HG03108 (cell line): ENCODE measurements around the gene ANXA2.

Source experiments
- ATAC-seq: cut with Tn5 transposase; IDR thresholded peaks from one replicate; pipeline ENCODE4 v1.9.1; 2021; ENCODE audit warnings: moderate library complexity; ENCODE audit not compliant: unreplicated experiment

The ANXA2 gene

DNA sequence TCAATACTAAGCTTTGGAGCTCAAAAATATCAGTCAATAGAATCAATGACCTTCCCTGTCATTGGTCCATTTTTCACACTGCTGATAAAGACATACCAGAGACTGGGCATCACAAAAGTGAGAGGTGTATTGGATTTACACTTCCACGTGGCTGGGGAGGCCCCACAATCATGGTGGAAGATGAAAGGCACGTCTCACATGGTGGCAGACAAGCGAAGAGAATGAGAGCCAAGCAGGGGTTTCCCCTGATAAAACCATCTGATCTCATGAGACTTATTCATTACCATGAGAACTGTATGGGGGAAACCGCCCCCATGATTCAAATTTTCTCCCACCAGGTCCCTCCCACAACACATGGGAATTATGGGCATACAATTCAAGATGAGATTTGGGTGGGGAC is 81.9 kb downstream of the ANXA2 start:
- ATAC-seq: no peak

DNA sequence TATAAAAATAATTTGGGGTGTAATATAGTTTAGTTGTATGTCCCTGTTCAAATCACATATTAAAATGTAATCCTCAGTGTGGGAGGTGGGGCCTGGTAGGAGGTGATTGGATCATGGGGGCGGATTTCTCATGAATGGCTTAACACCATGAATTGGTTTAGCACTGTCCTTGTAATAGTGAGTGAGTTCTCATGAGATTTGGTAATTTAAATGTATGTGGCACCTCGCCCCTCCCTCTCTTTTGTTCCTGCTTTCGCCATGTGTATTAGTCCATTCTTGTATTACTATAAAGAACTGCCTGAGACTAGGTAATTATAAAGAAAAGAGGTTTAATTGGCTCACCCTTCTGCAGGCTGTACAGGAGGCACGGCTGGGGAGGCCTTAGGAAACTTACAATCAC is 83.9 kb downstream of the ANXA2 start:
- ATAC-seq: no peak

DNA sequence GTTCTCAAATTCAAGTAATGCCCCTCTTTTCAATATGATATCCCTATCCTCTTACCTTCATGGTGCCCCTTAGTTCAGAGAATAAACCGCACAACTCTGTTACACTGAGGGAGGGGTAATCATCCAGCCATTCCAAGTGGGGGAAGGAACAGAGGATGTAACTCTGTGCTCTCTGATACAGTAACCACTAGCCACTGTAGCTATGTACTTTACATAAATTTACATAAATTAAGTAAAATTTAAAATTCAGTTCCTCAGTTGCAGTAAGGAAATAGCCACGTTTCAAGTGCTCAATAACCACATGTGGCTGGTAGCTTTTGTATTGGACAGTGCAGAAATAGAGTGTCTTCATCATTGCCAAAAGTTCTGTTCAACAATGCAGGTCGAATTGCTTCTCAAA is 90.8 kb downstream of the ANXA2 start:
- ATAC-seq: no peak

DNA sequence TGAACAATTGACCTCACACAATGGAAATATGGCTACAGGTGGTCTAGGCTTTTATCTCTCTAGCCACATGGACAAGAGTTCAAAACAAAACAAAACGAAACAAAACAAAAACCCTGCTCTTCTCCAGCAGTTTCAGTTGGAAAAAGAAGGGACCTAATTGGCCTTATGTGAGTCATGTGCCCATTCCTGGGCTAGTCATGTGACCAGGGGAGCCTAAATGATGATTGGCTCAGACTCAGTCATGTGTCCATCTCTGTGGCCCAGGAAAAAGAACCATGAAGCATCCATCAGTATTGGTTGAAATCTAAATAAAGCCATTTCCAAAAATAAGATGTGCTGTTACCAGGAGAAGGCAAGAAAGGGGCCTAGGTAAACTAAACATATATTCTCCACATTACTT is 96.8 kb downstream of the ANXA2 start:
- no peak for ATAC-seq

DNA sequence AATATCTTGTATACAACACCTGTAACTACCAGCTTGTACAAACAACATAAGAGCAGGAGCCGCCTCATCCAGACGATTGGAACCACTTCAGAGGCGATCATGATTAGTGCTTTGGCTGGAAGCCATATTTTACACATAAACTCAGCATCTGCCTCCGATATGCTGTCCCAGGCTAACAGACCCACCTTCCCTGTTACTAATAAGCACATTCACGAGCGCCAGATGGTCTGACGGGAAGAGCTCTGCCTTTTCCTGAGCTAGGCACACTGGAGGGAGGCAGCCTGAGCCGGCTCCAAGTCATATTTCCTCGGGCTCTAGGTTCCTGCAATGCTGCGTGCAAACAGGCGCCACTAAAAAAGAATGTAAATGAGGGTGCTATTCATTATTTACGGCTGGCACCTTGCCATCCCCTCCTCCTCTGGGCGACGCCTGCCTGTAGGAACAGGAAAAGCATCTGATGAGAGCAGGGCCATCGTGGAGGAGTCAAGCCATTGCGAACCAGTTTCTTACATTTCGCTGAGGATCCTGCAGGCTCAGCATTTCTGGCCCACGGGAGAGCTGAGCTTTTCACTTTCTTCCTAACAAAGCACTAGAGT is 98.2 kb downstream of the ANXA2 start:
- ATAC-seq: no peak
